Neural crest cell (in vitro differentiated cells): Measurements from ENCODE around the gene PHF14. TPM values are rescaled to one million over a fixed set of nuclear protein-coding genes. Genes with fewer than 3 reads are reported as not detected.
A peak's percentile ranks its signal among the peaks of the same experiment; 100 is the strongest.

Source experiments
- DNase-seq: peaks from one replicate; pipeline ENCODE4 v3.0.0; 2021; ENCODE audit warnings: low read depth, mixed read lengths, low spot score
- H3K27ac Mint-ChIP-seq: one replicate; pipeline ENCODE4 v1.8.0; 2021; ENCODE audit warnings: mild to moderate bottlenecking, mixed read lengths; ENCODE audit not compliant: unreplicated experiment
- H3K27me3 Mint-ChIP-seq: 2 replicates; pipeline ENCODE4 v1.8.0; 2021; ENCODE audit warnings: low read depth, mild to moderate bottlenecking, mixed read lengths
- H3K36me3 Mint-ChIP-seq: 2 replicates; pipeline ENCODE4 v1.8.0; 2021; ENCODE audit warnings: low read depth, mild to moderate bottlenecking, mixed read lengths
- H3K4me1 Mint-ChIP-seq: 2 replicates; pipeline ENCODE4 v1.8.0; 2021; ENCODE audit warnings: mixed read lengths
- H3K4me3 Mint-ChIP-seq: one replicate; pipeline ENCODE4 v1.8.0; 2021; ENCODE audit warnings: mild to moderate bottlenecking, mixed read lengths
- H3K9me3 Mint-ChIP-seq: 2 replicates; pipeline ENCODE4 v1.8.0; 2021; ENCODE audit warnings: mixed read lengths
- total RNA-seq: library from RNA; stranded (reverse); gene quantifications from 2 replicates; pipeline ENCODE4 v1.2.1, GENCODE V29; 2021
- TF ChIP-seq, protein P1 (sequence below): fragments of 200-600 bp; sonication (generic); conservative IDR thresholded peaks from 2 replicates; pipeline ENCODE4 v1.5.0; 2021; ENCODE audit warnings: antibody characterized with exemption, mild to moderate bottlenecking

The PHF14 gene
- total RNA-seq, 1 donor from 2014 or later: 75.9 TPM

DNA sequence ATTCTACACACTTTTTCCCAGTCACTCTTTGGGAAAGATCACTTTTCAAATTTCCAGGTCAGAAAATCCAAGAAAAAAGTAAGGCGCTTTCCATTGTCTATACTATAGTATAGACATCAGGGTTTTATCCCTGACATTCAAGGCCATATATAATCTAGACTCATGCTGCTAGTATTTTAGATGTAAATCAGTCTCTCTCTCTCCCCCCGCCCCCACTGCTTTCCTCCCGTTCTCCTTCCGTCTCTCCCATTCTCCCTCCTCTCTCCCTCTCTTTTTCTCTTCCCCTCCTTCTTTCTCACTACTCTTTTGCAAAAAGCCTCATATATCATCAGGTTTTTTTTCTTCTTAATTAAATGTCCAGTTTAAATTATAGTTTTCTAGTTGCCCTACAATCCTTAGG lies 154.8 kb downstream of the PHF14 start:
- H3K4me3 Mint-ChIP-seq: no peak overlapping the region
- DNase-seq: no peak
- H3K4me1 Mint-ChIP-seq: peaks cover 19% of the 10 kb centered on the region
- no peaks in the 10 kb centered on the region for H3K9me3 Mint-ChIP-seq
- peak overlapping the region; percentile 9 for H3K27ac Mint-ChIP-seq
- TF ChIP-seq, protein P1, sequence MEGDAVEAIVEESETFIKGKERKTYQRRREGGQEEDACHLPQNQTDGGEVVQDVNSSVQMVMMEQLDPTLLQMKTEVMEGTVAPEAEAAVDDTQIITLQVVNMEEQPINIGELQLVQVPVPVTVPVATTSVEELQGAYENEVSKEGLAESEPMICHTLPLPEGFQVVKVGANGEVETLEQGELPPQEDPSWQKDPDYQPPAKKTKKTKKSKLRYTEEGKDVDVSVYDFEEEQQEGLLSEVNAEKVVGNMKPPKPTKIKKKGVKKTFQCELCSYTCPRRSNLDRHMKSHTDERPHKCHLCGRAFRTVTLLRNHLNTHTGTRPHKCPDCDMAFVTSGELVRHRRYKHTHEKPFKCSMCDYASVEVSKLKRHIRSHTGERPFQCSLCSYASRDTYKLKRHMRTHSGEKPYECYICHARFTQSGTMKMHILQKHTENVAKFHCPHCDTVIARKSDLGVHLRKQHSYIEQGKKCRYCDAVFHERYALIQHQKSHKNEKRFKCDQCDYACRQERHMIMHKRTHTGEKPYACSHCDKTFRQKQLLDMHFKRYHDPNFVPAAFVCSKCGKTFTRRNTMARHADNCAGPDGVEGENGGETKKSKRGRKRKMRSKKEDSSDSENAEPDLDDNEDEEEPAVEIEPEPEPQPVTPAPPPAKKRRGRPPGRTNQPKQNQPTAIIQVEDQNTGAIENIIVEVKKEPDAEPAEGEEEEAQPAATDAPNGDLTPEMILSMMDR: no peak
- no peaks in the 10 kb centered on the region for H3K27me3 Mint-ChIP-seq
- peaks cover 10% of the 10 kb centered on the region for H3K36me3 Mint-ChIP-seq

- TF ChIP-seq, protein P1: no peak
- no peak for DNase-seq
- H3K27me3 Mint-ChIP-seq: no peaks in the 10 kb centered on the region
- H3K9me3 Mint-ChIP-seq: no peaks in the 10 kb centered on the region
- peaks cover 10% of the 10 kb centered on the region for H3K36me3 Mint-ChIP-seq
- H3K27ac Mint-ChIP-seq: peak overlapping the region; percentile 5
- H3K4me3 Mint-ChIP-seq: no peak overlapping the region
- peaks cover 16% of the 10 kb centered on the region for H3K4me1 Mint-ChIP-seq
These were observed 156.3 kb downstream of the PHF14 start for GRCh38 chr7:11130012-11130411.

DNA sequence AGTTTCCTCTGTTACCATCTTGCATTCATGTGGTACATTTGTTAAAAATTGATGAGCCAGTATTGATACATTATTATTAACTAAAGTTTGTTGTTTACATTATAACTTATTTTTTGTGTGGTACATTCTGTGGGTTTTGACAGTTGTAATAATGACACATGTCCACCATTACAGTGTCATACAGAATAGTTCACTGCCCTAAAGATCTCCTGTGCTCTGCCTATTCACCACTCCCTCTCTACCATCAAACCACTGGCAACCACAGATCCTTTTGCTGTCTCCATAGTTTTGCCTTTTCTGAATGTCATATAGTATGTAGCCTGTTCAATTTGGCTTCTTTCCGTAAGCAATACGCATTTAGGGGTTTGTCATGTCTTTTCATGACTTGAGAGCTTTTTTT lies 156.9 kb downstream of the PHF14 start:
- TF ChIP-seq, protein P1: no peak
- Mint-ChIP-seq H3K36me3 (peaks cover 10% of the 10 kb centered on the region), H3K27me3 (no peaks in the 10 kb centered on the region), H3K4me3 (no peak overlapping the region), H3K9me3 (no peaks in the 10 kb centered on the region), H3K27ac (no peak overlapping the region), H3K4me1 (peaks cover 15% of the 10 kb centered on the region)
- DNase-seq: no peak

DNA sequence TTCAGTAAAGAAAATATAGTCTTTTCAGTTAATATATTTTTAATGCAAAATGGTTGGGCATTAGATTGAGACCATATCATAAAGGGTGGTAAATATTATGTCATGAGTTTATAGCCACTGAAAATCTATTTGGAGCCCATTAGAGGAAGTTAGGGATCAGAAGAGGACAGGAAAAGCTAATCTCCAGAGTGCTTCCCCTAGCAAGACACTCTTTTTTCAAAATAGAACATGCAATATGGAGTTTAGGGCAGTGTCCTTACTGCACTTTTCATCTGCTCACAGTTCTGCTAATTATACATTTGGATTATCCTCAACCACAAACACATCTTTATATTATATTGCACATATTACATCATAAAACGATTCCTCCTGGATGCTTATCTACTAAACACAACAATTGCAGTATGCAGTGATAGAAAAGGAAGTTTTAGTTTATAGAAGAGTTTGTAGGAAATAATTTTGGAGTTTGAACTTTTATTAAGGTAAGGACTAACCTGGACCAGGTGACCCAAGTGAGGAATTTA lies 159.8 kb downstream of the PHF14 start:
- Mint-ChIP-seq H3K27me3 (no peaks in the 10 kb centered on the region), H3K36me3 (peaks cover 10% of the 10 kb centered on the region), H3K27ac (no peak overlapping the region), H3K4me3 (no peak overlapping the region), H3K9me3 (no peaks in the 10 kb centered on the region), H3K4me1 (peaks cover under 1% of the 10 kb centered on the region)
- DNase-seq: no peak
- TF ChIP-seq, protein P1: no peak

DNA sequence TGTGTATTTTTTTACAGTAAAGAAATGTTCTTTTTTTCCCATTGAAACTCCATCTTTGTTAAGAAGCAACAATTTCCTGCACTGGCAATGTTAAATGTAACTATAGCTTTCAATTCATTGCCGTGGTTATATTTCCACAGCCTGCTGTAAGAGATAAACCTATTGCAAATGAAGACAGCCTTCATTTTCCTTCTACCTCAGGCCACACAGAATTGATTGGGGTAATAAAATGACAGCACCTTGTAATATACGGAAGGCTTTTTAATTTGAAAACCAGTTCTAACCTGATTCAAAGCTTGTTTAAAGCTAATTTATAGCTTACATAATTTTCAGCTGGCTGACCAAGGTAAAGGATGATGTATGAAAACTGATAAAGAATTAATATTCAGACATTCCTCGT lies 161.9 kb downstream of the PHF14 start:
- TF ChIP-seq, protein P1: no peak
- no peaks in the 10 kb centered on the region for H3K27me3 Mint-ChIP-seq
- H3K4me3 Mint-ChIP-seq: no peak overlapping the region
- DNase-seq: no peak
- H3K27ac Mint-ChIP-seq: no peak overlapping the region
- H3K4me1 Mint-ChIP-seq: no peaks in the 10 kb centered on the region
- peaks cover 11% of the 10 kb centered on the region for H3K36me3 Mint-ChIP-seq
- H3K9me3 Mint-ChIP-seq: no peaks in the 10 kb centered on the region
